NCI-H187 treated with DMSO at 0.1 percent for 48 hours (cell line): Measurements from ENCODE around the gene DDX19B.
"Not testable (repeated sequence)": the region's sequence is repeated elsewhere in the genome, so short reads cannot be mapped to it uniquely, and the experiment has no call there.

Experiments used
- DNase-seq: peaks from one replicate; lab custom pipeline; 2025; lab: John Stamatoyannopoulos, UW

DDX19B gene

GRCh38 chr16:70287304-70287971 lies 11.5 kb upstream of the DDX19B start:
- not testable (repeated sequence) for DNase-seq

GRCh38 chr16:70289229-70290094 lies 9.5 kb upstream of the DDX19B start, which contains the start of gene AARS1:
AARS1 (minus strand) TSS chr16:70289506; CDS start chr16:70282763, 6,743 bp downstream.
- peak; percentile 87 for DNase-seq

- DNase-seq = no peak
Observed at GRCh38 chr16:70290949-70291519, 8.0 kb upstream of the DDX19B start.

GRCh38 chr16:70292148-70292547 lies 6.8 kb upstream of the DDX19B start:
- not testable (repeated sequence) for DNase-seq

- no peak for DNase-seq
Observed at GRCh38 chr16:70294385-70295025, 4.5 kb upstream of the DDX19B start.

- no peak for DNase-seq
Observed at GRCh38 chr16:70295634-70296033, 3.4 kb upstream of the DDX19B start.

GRCh38 chr16:70301121-70301520 lies 2.1 kb downstream of the DDX19B start:
- DNase-seq = no peak

- no peak for DNase-seq
Observed at GRCh38 chr16:70302745-70303144, 3.8 kb downstream of the DDX19B start.

- no peak for DNase-seq
Observed at GRCh38 chr16:70304892-70305448, 6.0 kb downstream of the DDX19B start.

GRCh38 chr16:70306880-70307279 lies 7.9 kb downstream of the DDX19B start:
- no peak for DNase-seq

- DNase-seq = not testable (repeated sequence)
Observed at GRCh38 chr16:70307726-70308125, 8.7 kb downstream of the DDX19B start.

- DNase-seq = no peak
Observed at GRCh38 chr16:70320121-70320520, 21.1 kb downstream of the DDX19B start.

GRCh38 chr16:70324998-70325747 lies 26.2 kb downstream of the DDX19B start:
- DNase-seq = no peak

GRCh38 chr16:70331091-70331490 lies 32.1 kb downstream of the DDX19B start:
- DNase-seq = no peak

GRCh38 chr16:70331588-70332358 lies 32.8 kb downstream of the DDX19B start:
- no peak for DNase-seq

- DNase-seq = not testable (repeated sequence)
Observed at GRCh38 chr16:70332728-70333127, 33.7 kb downstream of the DDX19B start.

GRCh38 chr16:70337814-70338213 lies 38.8 kb downstream of the DDX19B start:
- no peak for DNase-seq

GRCh38 chr16:70341600-70341999 lies 42.6 kb downstream of the DDX19B start:
- peak; percentile 6 for DNase-seq

- DNase-seq = no peak
Observed at GRCh38 chr16:70342016-70342415, 43.0 kb downstream of the DDX19B start.

GRCh38 chr16:70345840-70346239 lies 46.9 kb downstream of the DDX19B start:
- no peak for DNase-seq
